HG03064 (cell line): ENCODE measurements around the gene OR1L8.

ENCODE experiments used
- ATAC-seq: cut with Tn5 transposase; IDR thresholded peaks from one replicate; pipeline ENCODE4 v1.9.1; 2021; ENCODE audit warnings: low read depth; ENCODE audit not compliant: unreplicated experiment

The OR1L8 gene

GRCh38 chr9:122518841-122519240 is 64.3 kb downstream of the OR1L8 start, which contains the start of gene OR1J4:
OR1J4 (plus strand) TSS chr9:122519141; CDS start chr9:122519141, 0 bp downstream.
- no peak for ATAC-seq

- no peak for ATAC-seq
Observed at GRCh38 chr9:122518226-122518625, 65.0 kb downstream of the OR1L8 start.
